ENCODE measurements around the gene DOCK7. TPM values are rescaled to one million over a fixed set of nuclear protein-coding genes. Genes with fewer than 3 reads are reported as not detected.
"Not testable (repeated sequence)": the region's sequence is repeated elsewhere in the genome, so short reads cannot be mapped to it uniquely, and the experiment has no call there.

The DOCK7 gene
- total and polyA plus RNA-seq, 2 of the 8 experiments (the other 6 are each of a cell fraction or from before 2014, with no cell fraction given), result 10.2 to 33.7 TPM

GRCh38 chr1:62528015-62528414 is 160.2 kb downstream of the DOCK7 start (continued):
- no peak for TF ChIP-seq GABPA (IDR thresholded peaks at IDR 0.05; ENCODE audit: borderline replicate concordance, insufficient read depth, low read length)
- no peak for TF ChIP-seq TCF12 (IDR thresholded peaks at IDR 0.05; ENCODE audit: low read depth, low read length)
- no peak for TF ChIP-seq NANOG (IDR thresholded peaks at IDR 0.05; ENCODE audit: insufficient read depth, low read depth, low read length, poor library complexity, severe bottlenecking)

GRCh38 chr1:62527346-62527745 is 160.8 kb downstream of the DOCK7 start:
- H2BK5ac ChIP-seq (ENCODE audit: low read depth, low read length); H3K4ac ChIP-seq (replicated peaks; ENCODE audit: insufficient read length, low read depth, low read length); H3K27me3 ChIP-seq (replicated peaks in 1 of 4; ENCODE audit: control insufficient read depth in 3 of 4, extremely low read depth in 1 of 4, insufficient read depth in 3 of 4, low read length in 3 of 4); H3K14ac ChIP-seq (ENCODE audit: insufficient read length); H4K5ac ChIP-seq (ENCODE audit: insufficient read length, low read depth, low read length); H2AK5ac ChIP-seq (ENCODE audit: low read depth, low read length); FAIRE-seq; H2BK12ac ChIP-seq (ENCODE audit: low read depth, low read length); H2AFZ ChIP-seq (ENCODE audit: low read length); H3K9me3 ChIP-seq (ENCODE audit: insufficient read depth in 2 of 2, low read depth in 1 of 2, low read length in 1 of 2); H3K4me2 ChIP-seq (ENCODE audit: insufficient read depth in 1 of 2, low read depth in 2 of 2, low read length in 2 of 2); H2BK15ac ChIP-seq (ENCODE audit: low read length); H3K9ac ChIP-seq (replicated peaks in 1 of 4; ENCODE audit: extremely low read depth in 1 of 4, low read depth in 3 of 4, low read length in 3 of 4); H3K79me2 ChIP-seq (ENCODE audit: control insufficient read depth in 1 of 2, insufficient read depth in 2 of 2, low read length in 2 of 2); H3K4me3 ChIP-seq (ENCODE audit: extremely low read depth in 1 of 4, insufficient read depth in 2 of 4, low read depth in 3 of 4, low read length in 4 of 4); H3K4me1 ChIP-seq (replicated peaks in 1 of 4; ENCODE audit: control insufficient read depth in 3 of 4, insufficient read depth in 4 of 4, low read length in 3 of 4); H3K23ac ChIP-seq (ENCODE audit: insufficient read length); POLR2A ChIA-PET (ENCODE audit: partially characterized antibody); H3K27ac ChIP-seq (ENCODE audit: low read depth, low read length); DNase-seq (ENCODE audit: low read depth in 1 of 2, low spot score in 2 of 2); H2BK120ac ChIP-seq (replicated peaks; ENCODE audit: low read depth, low read length); H3K23me2 ChIP-seq (ENCODE audit: low read depth, low read length); H3K18ac ChIP-seq (ENCODE audit: extremely low read depth, low read length); H3K56ac ChIP-seq (replicated peaks; ENCODE audit: insufficient read length, low read depth, low read length); H3K36me3 ChIP-seq (ENCODE audit: control insufficient read depth in 2 of 4, insufficient read depth in 4 of 4, low read length in 3 of 4); H2BK20ac ChIP-seq (ENCODE audit: low read length); H4K91ac ChIP-seq (replicated peaks; ENCODE audit: insufficient read length, low read length); H4K20me1 ChIP-seq (replicated peaks in 1 of 2; ENCODE audit: control insufficient read depth in 1 of 2, insufficient read depth in 2 of 2, low read length in 2 of 2); H3K79me1 ChIP-seq (ENCODE audit: low read depth, low read length); H4K8ac ChIP-seq (ENCODE audit: extremely low read depth, insufficient read depth, low read length): not testable (repeated sequence)
- CTCF ChIA-PET (ENCODE audit: partially characterized antibody), result interaction anchor here (0.6 to 0.8 kb wide), 2 partner anchors 18 to 621 kb away, joined by 3 read pairs; no protein-coding TSS in a partner anchor
- WGBS, 2 experiments (ENCODE audit: extremely low coverage in 1 of 2, insufficient coverage in 1 of 2, insufficient read length in 1 of 2, insufficient replicate concordance in 2 of 2, low coverage in 1 of 2, low lambda C conversion rate in 2 of 2, missing lambda C conversion rate in 1 of 2), result 89% methylated on average over 4 of the region's 6 CpGs; no CpG with 5 or more reads in 1 of the 2 experiments

All from H1 (cell line).